ENCODE results near the gene CDK13. TPM values are rescaled to one million over a fixed set of nuclear protein-coding genes. Genes with fewer than 3 reads are reported as not detected.

CDK13 gene
- total and polyA plus RNA-seq, 4 donors, result 13.3 to 124 (median 30.8) TPM

- H3K9ac ChIP-seq (ENCODE audit: insufficient read depth in 1 of 2, low read length in 2 of 2), result no peak overlapping the region
- DNase-seq, result no peak
- peaks cover 15 to 31% (median 30%) of the 10 kb centered on the region in 4 donors for H3K36me3 ChIP-seq (ENCODE audit: control insufficient read depth in 4 of 4, insufficient read depth in 4 of 4, low read length in 4 of 4)
- H3K4me3 ChIP-seq, result no peak overlapping the region
- H3K4me1 ChIP-seq (ENCODE audit: control insufficient read depth in 5 of 5, insufficient read depth in 5 of 5, low read length in 5 of 5), result no peaks in the 10 kb centered on the region
- WGBS, 2 donors, result 21 to 30% methylated on average over 1 of the region's 1 CpG
- TF ChIP-seq CTCF (IDR thresholded peaks at IDR 0.05; ENCODE audit: control extremely low read depth, extremely low read depth), result no peak
- no peak for ATAC-seq (ENCODE audit: insufficient read depth, low FRiP score)
- no peaks in the 10 kb centered on the region for H3K27me3 ChIP-seq (ENCODE audit: control insufficient read depth in 3 of 3, insufficient read depth in 3 of 3, low read length in 2 of 3)
- H3K27ac ChIP-seq (ENCODE audit: low read depth in 1 of 2, low read length in 1 of 2), result no peak overlapping the region
- H3K9me3 ChIP-seq (ENCODE audit: control insufficient read depth in 4 of 4, insufficient read depth in 3 of 4, low read length in 3 of 4), result no peaks in the 10 kb centered on the region
Measured at GRCh38 chr7:40095695-40096327, 145.8 kb downstream of the CDK13 start.

- H3K36me3 ChIP-seq (ENCODE audit: control insufficient read depth in 4 of 4, insufficient read depth in 4 of 4, low read length in 4 of 4), result peaks cover 15 to 30% (median 25%) of the 10 kb centered on the region in 4 donors
- H3K9ac ChIP-seq (ENCODE audit: insufficient read depth in 1 of 2, low read length in 2 of 2), result no peak overlapping the region
- H3K4me3 ChIP-seq, result no peak overlapping the region
- no peaks in the 10 kb centered on the region for H3K27me3 ChIP-seq (ENCODE audit: control insufficient read depth in 3 of 3, insufficient read depth in 3 of 3, low read length in 2 of 3)
- no peak overlapping the region for H3K27ac ChIP-seq (ENCODE audit: low read depth in 1 of 2, low read length in 1 of 2)
- ATAC-seq (ENCODE audit: insufficient read depth, low FRiP score) (no peak), DNase-seq (no peak)
- H3K9me3 ChIP-seq (ENCODE audit: control insufficient read depth in 4 of 4, insufficient read depth in 3 of 4, low read length in 3 of 4), result no peaks in the 10 kb centered on the region
- no peak for TF ChIP-seq CTCF (IDR thresholded peaks at IDR 0.05; ENCODE audit: control extremely low read depth, extremely low read depth)
- 86 to 89% methylated on average over 2 of the region's 2 CpGs for WGBS, 2 donors
- no peaks in the 10 kb centered on the region for H3K4me1 ChIP-seq (ENCODE audit: control insufficient read depth in 5 of 5, insufficient read depth in 5 of 5, low read length in 5 of 5)
Measured at GRCh38 chr7:40097728-40098127, 147.7 kb downstream of the CDK13 start.

GRCh38 chr7:40098810-40099209 lies 148.8 kb downstream of the CDK13 start:
- DNase-seq, result no peak
- Histone ChIP-seq H3K27ac (ENCODE audit: low read depth in 1 of 2, low read length in 1 of 2) (no peak overlapping the region), H3K4me3 (no peak overlapping the region), H3K27me3 (ENCODE audit: control insufficient read depth in 3 of 3, insufficient read depth in 3 of 3, low read length in 2 of 3) (no peaks in the 10 kb centered on the region), H3K4me1 (ENCODE audit: control insufficient read depth in 5 of 5, insufficient read depth in 5 of 5, low read length in 5 of 5) (no peaks in the 10 kb centered on the region), H3K9ac (ENCODE audit: insufficient read depth in 1 of 2, low read length in 2 of 2) (no peak overlapping the region), H3K9me3 (ENCODE audit: control insufficient read depth in 4 of 4, insufficient read depth in 3 of 4, low read length in 3 of 4) (no peaks in the 10 kb centered on the region), H3K36me3 (ENCODE audit: control insufficient read depth in 4 of 4, insufficient read depth in 4 of 4, low read length in 4 of 4) (peaks cover 8 to 21% (median 20%) of the 10 kb centered on the region in 4 donors)
- TF ChIP-seq CTCF (IDR thresholded peaks at IDR 0.05; ENCODE audit: control extremely low read depth, extremely low read depth), result no peak
- no peak for ATAC-seq (ENCODE audit: insufficient read depth, low FRiP score)

GRCh38 chr7:40099837-40100236 lies 149.8 kb downstream of the CDK13 start:
- Histone ChIP-seq H3K27ac (ENCODE audit: low read depth in 1 of 2, low read length in 1 of 2) (no peak overlapping the region), H3K9ac (ENCODE audit: insufficient read depth in 1 of 2, low read length in 2 of 2) (no peak overlapping the region), H3K4me3 (no peak overlapping the region), H3K4me1 (ENCODE audit: control insufficient read depth in 5 of 5, insufficient read depth in 5 of 5, low read length in 5 of 5) (no peaks in the 10 kb centered on the region), H3K36me3 (ENCODE audit: control insufficient read depth in 4 of 4, insufficient read depth in 4 of 4, low read length in 4 of 4) (peaks cover 0 to 13% (median 11%) of the 10 kb centered on the region in 4 donors), H3K27me3 (ENCODE audit: control insufficient read depth in 3 of 3, insufficient read depth in 3 of 3, low read length in 2 of 3) (no peaks in the 10 kb centered on the region), H3K9me3 (ENCODE audit: control insufficient read depth in 4 of 4, insufficient read depth in 3 of 4, low read length in 3 of 4) (no peaks in the 10 kb centered on the region)
- WGBS, 2 donors, result 94 to 96% methylated on average over 4 of the region's 4 CpGs
- TF ChIP-seq CTCF (IDR thresholded peaks at IDR 0.05; ENCODE audit: control extremely low read depth, extremely low read depth), result no peak
- DNase-seq (no peak), ATAC-seq (ENCODE audit: insufficient read depth, low FRiP score) (no peak)
